HG03159 (cell line): ENCODE measurements around the gene FOXE1.

Experiments used
- ATAC-seq: cut with Tn5 transposase; IDR thresholded peaks from one replicate; pipeline ENCODE4 v1.9.1; 2021; ENCODE audit warnings: mild to moderate bottlenecking, moderate library complexity; ENCODE audit not compliant: unreplicated experiment

Gene FOXE1

DNA sequence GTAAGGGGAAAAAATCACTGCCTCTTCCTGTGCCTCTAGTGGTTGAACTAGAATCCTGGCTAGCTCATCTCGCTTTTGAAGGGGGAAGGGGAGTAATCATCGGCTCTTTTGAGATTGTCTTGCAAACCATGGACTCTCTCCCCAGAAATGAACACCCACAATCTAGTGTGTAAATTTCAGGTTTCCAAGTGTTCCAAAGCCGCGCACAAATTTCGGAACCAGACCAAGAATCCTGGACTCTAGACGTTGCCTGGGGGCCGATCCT lies 4.9 kb upstream of the FOXE1 start:
- no peak for ATAC-seq

GRCh38 chr9:97848480-97849237 lies 4.4 kb upstream of the FOXE1 start:
- ATAC-seq: no peak

- no peak for ATAC-seq
Observed at GRCh38 chr9:97849980-97850379, 3.0 kb upstream of the FOXE1 start.

GRCh38 chr9:97850746-97851445 lies 2.1 kb upstream of the FOXE1 start:
- ATAC-seq: no peak

DNA sequence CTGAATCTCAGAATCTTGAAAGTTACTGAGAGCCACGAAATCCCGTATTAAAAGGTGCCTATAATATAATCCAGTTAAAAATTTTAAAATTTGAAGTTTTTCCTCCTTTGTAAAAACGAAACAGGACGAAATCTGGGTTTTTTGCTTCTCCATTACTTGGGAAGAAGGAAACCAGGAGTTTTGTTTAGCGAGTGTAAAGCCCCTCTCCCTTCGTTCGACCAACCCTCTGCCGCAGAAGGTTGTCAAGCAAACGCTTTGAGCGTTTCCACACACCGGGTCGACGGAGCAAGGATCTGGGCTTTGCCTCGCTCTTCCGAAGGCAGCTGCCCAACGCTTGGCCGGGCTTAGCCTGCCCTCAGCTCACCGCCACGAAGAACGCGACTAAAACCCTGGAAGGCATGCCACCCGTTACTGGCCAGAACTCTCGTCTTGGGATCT lies 1.6 kb upstream of the FOXE1 start:
- ATAC-seq: no peak

GRCh38 chr9:97852001-97852398 lies 1.0 kb upstream of the FOXE1 start:
- no peak for ATAC-seq

DNA sequence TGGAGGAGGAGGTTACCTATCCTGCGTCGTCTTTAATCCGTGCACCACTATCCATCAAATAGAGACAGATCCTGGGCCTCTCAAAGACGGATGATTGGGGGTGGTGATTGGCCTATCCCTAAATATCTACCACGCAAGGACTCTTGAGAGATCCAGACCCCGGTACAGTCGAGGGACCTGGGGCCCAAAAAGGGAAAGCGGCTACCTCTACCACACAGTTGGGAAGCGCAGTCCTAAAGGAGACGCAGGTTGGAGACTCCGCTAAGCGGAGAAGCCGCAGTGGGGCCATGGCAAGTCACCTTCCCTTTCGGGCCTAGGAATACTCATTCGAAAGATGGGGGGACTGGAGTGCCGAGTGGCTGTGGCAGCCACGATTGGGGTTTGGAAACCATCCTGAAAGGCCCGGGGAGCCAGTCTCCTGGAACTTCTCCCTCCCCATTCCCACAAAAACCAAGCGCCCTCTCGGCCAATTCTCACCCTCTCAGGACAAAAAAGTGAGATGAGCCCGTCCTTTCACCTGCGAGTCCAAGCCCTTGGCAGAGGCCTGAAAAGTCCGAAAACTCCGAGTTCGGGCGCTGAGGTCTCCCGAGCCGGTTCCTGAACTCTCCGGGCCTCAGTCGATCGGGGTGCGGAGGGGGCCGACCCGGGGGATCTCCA lies 499 bp upstream of the FOXE1 start:
- ATAC-seq: no peak

DNA sequence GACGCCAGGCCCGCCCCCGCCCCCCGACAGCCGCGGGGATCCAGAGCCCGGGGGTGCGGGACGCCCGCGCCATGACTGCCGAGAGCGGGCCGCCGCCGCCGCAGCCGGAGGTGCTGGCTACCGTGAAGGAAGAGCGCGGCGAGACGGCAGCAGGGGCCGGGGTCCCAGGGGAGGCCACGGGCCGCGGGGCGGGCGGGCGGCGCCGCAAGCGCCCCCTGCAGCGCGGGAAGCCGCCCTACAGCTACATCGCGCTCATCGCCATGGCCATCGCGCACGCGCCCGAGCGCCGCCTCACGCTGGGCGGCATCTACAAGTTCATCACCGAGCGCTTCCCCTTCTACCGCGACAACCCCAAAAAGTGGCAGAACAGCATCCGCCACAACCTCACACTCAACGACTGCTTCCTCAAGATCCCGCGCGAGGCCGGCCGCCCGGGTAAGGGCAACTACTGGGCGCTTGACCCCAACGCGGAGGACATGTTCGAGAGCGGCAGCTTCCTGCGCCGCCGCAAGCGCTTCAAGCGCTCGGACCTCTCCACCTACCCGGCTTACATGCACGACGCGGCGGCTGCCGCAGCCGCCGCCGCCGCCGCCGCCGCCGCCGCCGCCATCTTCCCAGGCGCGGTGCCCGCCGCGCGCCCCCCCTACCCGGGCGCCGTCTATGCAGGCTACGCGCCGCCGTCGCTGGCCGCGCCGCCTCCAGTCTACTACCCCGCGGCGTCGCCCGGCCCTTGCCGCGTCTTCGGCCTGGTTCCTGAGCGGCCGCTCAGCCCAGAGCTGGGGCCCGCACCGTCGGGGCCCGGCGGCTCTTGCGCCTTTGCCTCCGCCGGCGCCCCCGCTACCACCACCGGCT lies 1.0 kb downstream of the FOXE1 start:
- ATAC-seq: no peak

DNA sequence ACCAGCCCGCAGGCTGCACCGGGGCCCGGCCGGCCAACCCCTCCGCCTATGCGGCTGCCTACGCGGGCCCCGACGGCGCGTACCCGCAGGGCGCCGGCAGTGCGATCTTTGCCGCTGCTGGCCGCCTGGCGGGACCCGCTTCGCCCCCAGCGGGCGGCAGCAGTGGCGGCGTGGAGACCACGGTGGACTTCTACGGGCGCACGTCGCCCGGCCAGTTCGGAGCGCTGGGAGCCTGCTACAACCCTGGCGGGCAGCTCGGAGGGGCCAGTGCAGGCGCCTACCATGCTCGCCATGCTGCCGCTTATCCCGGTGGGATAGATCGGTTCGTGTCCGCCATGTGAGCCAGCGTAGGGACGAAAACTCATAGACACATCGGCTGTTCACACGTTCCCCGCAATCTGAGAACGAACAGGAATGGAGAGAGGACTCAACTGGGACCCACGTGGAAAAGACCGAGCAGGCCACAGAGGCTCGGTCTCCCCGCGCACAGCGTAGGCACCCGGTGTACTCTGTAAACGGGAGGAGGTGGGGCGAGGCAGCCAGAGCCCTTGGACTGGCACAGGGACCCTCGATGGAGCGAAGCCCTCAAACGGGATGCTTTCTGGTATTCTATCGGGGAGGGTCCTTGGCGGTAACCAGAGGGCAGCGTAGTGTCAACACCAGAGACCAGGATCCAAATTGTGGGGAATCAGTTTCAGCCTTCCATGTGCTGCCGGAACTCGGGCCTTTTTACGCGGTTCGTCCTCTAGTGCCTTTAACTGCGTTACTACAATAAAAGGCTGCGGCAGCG lies 1.9 kb downstream of the FOXE1 start:
- no peak for ATAC-seq

GRCh38 chr9:97855486-97855875 lies 2.5 kb downstream of the FOXE1 start:
- no peak for ATAC-seq

GRCh38 chr9:97855899-97856298 lies 2.9 kb downstream of the FOXE1 start:
- no peak for ATAC-seq

DNA sequence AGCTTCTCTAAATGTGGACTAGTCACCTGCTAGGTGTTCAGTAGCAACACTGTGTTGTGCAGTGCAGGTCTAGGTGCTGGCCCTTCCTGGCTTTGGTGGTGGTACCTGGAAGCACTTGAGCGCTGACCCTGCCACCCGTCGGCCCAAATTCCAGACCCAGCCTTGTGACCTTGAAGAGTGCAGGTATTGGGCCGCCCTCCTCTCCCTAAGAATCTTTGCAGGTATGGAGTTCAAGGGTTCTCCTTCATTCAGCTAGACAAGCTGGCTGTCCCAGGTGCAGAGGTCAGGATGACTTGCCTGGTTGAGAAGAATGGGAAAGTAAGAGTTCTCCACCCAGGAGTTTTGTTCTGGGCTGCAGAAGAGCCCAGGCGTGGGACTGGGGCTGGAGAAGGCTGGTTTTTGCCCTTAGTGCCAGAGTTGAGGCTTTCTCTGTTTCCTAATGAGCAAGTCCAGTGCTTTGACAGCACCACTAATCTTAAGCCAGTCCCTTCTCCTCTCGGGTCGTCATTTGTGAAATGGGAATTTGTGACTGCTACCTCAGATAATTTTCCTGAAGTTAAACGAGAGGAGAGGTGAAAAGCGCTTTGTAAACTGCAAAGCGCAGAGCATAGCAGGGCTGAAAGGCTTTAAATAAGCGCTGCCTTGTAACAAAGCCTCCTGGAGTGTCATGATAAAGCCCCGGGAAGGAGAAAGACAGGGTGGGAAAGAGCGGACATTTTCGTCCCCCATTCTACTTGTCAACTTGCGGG lies 4.0 kb downstream of the FOXE1 start:
- no peak for ATAC-seq

GRCh38 chr9:97857606-97858392 lies 4.8 kb downstream of the FOXE1 start:
- ATAC-seq: no peak

- ATAC-seq: no peak
Observed at GRCh38 chr9:97858393-97858713, 5.3 kb downstream of the FOXE1 start.

GRCh38 chr9:97858826-97859225 lies 5.8 kb downstream of the FOXE1 start:
- ATAC-seq: no peak

GRCh38 chr9:97859346-97859745 lies 6.3 kb downstream of the FOXE1 start:
- ATAC-seq: no peak

GRCh38 chr9:97860451-97861147 lies 7.6 kb downstream of the FOXE1 start:
- no peak for ATAC-seq

GRCh38 chr9:97861148-97861475 lies 8.1 kb downstream of the FOXE1 start:
- no peak for ATAC-seq

DNA sequence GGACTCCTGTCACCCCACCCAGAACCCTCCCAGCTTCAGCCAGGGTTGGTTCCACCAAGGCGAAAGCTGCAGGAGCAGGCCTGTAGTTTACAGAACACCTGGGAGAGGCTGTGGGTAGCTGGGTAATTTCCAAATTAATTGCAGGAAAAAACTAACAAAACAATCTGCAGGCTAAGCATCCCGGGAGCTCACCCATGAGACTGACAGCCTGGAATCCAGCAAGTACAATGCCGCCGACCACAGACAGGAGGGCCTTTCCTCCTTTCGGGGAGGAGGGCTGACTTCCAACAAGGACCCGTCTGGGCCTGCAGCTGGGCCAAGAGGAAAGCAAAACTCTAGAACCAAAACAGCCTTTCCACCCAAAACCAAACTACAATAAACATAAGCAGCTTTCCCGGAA lies 10.3 kb downstream of the FOXE1 start:
- ATAC-seq: no peak
